Esophagus mucosa (tissue), 1 donor: ENCODE measurements around the gene NR3C2. TPM values are rescaled to one million over a fixed set of nuclear protein-coding genes. Genes with fewer than 3 reads are reported as not detected.

Source experiments
- ATAC-seq: fragments of 200-7000 bp; cut with Tn5 transposase; one replicate; pipeline ENCODE4 v1.9.1; 2020
- total RNA-seq: library from RNA; stranded (reverse); gene quantifications from one replicate; pipeline ENCODE4 v1.2.4, GENCODE V29; 2023
- donor health status: DM: yes; HTN: yes; CAD: no.

NR3C2 gene
- total RNA-seq, 1 donor from 2014 or later = 1.1 TPM

GRCh38 chr4:148302416-148302815 is 139.8 kb downstream of the NR3C2 start:
- ATAC-seq = peak; percentile 65

- no peak for ATAC-seq
These were observed 141.3 kb downstream of the NR3C2 start for GRCh38 chr4:148300877-148301276.

GRCh38 chr4:148299337-148299736 is 142.9 kb downstream of the NR3C2 start:
- ATAC-seq = no peak

- ATAC-seq = no peak
These were observed 145.7 kb downstream of the NR3C2 start for GRCh38 chr4:148296498-148296897.

GRCh38 chr4:148295642-148296041 is 146.6 kb downstream of the NR3C2 start:
- ATAC-seq = no peak

- ATAC-seq = no peak
These were observed 148.6 kb downstream of the NR3C2 start for GRCh38 chr4:148293571-148293970.

- no peak for ATAC-seq
These were observed 149.5 kb downstream of the NR3C2 start for GRCh38 chr4:148292686-148293085.

- ATAC-seq = no peak
These were observed 152.5 kb downstream of the NR3C2 start for GRCh38 chr4:148289740-148290139.

GRCh38 chr4:148288448-148288847 is 153.8 kb downstream of the NR3C2 start:
- no peak for ATAC-seq

GRCh38 chr4:148287111-148287510 is 155.1 kb downstream of the NR3C2 start:
- ATAC-seq = no peak

- ATAC-seq = no peak
These were observed 156.2 kb downstream of the NR3C2 start for GRCh38 chr4:148286012-148286411.

GRCh38 chr4:148283665-148284064 is 158.5 kb downstream of the NR3C2 start:
- ATAC-seq = no peak

GRCh38 chr4:148278310-148278709 is 163.9 kb downstream of the NR3C2 start:
- ATAC-seq = no peak

GRCh38 chr4:148275266-148275665 is 166.9 kb downstream of the NR3C2 start:
- no peak for ATAC-seq

- no peak for ATAC-seq
These were observed 168.7 kb downstream of the NR3C2 start for GRCh38 chr4:148273501-148273986.

GRCh38 chr4:148271166-148271565 is 171.0 kb downstream of the NR3C2 start:
- no peak for ATAC-seq

GRCh38 chr4:148270630-148271029 is 171.6 kb downstream of the NR3C2 start:
- ATAC-seq = no peak

- no peak for ATAC-seq
These were observed 173.4 kb downstream of the NR3C2 start for GRCh38 chr4:148268835-148269234.

- no peak for ATAC-seq
These were observed 175.3 kb downstream of the NR3C2 start for GRCh38 chr4:148266921-148267320.

- no peak for ATAC-seq
These were observed 176.0 kb downstream of the NR3C2 start for GRCh38 chr4:148266240-148266639.

- no peak for ATAC-seq
These were observed 176.6 kb downstream of the NR3C2 start for GRCh38 chr4:148265627-148266026.

GRCh38 chr4:148263802-148264201 is 178.4 kb downstream of the NR3C2 start:
- no peak for ATAC-seq

- no peak for ATAC-seq
These were observed 179.1 kb downstream of the NR3C2 start for GRCh38 chr4:148263127-148263526.

GRCh38 chr4:148261848-148262247 is 180.4 kb downstream of the NR3C2 start:
- ATAC-seq = no peak

- no peak for ATAC-seq
These were observed 182.4 kb downstream of the NR3C2 start for GRCh38 chr4:148259841-148260240.

GRCh38 chr4:148258535-148258934 is 183.7 kb downstream of the NR3C2 start:
- ATAC-seq = no peak
